Glomerular endothelial cell (primary cell): ENCODE results near the gene KIF26A. TPM values are rescaled to one million over a fixed set of nuclear protein-coding genes. Genes with fewer than 3 reads are reported as not detected.

Experiments
- DNase-seq: peaks from one replicate; pipeline ENCODE4 v3.0.0-alpha.2; 2011; ENCODE audit warnings: low read depth, low spot score; ENCODE audit errors: extremely low read depth
- total RNA-seq: library from RNA; depleted of rRNA; stranded (reverse); fragments of >200 nt; gene quantifications from 2 replicates; pipeline ENCODE4 v1.2.3, GENCODE V29; 2015

The KIF26A gene
- total RNA-seq, 1 donor from 2014 or later, result 19.8 TPM

DNA sequence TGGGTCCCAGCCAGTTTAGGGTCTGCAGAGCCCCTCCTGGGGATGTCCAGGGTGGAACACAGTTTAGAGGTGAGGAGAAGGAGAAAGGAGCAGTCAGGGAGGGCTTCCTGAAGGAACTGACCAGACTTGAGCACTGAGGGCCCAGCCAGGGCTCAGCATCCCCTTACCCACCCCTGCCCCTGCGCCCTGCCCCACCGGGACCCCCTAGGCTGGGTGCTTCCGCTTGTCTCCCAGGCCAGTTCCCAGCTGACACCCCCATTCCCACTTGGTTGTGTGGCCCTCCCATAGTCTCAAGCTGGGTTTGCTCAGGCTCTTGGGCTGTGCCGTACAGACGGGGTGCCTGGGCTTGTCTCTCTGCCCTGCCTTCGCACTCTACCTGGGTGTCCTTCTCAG, 26.3 kb upstream of the KIF26A start:
- DNase-seq, result no peak

DNA sequence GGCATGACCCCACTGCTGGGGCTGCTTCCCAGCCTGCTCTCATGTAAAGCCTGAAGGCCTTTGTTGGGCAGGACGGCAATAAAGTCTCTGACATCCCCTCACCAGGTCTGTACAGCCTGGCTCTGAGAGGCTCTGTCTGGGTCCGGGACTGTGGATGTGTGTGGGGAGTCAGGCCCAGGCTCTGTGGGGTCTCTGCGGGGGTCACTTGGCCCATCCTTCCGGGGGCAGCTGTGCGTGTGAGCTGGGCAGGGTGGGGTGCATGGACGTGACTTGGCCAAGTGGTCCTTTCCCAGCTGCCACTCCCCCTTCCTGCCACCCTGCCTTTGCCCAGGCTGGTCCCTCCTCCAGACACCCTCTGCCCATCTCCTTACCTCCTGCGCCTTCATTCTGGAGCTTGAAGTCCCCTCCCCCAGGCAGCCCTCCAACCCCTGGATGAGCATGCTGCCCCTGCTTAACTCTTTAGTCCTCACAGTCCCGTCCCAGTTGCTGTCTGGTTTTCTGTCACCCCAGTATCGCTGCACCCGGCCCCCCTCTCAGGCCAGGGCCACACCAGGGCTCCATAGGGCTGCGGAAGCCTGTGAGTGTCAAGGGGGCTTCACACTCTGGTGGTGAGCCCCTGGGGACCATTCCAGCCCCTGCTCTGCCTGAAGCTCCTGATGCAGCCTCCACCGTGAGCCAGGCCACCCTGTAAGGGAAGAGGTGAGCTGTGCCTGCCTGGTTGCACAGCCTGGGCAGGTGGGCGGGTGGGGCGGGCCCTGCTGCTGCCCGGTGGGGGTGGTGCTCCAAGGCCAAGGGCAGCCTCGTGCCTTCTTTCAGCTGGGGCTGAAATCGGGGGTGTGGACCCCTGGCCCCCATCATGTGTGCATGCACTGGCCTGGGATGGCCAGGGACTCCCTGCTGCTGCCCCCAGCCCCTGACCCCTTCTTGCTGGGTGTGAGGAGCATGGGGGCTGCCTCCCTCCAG, 25.5 kb upstream of the KIF26A start:
- no peak for DNase-seq

DNA sequence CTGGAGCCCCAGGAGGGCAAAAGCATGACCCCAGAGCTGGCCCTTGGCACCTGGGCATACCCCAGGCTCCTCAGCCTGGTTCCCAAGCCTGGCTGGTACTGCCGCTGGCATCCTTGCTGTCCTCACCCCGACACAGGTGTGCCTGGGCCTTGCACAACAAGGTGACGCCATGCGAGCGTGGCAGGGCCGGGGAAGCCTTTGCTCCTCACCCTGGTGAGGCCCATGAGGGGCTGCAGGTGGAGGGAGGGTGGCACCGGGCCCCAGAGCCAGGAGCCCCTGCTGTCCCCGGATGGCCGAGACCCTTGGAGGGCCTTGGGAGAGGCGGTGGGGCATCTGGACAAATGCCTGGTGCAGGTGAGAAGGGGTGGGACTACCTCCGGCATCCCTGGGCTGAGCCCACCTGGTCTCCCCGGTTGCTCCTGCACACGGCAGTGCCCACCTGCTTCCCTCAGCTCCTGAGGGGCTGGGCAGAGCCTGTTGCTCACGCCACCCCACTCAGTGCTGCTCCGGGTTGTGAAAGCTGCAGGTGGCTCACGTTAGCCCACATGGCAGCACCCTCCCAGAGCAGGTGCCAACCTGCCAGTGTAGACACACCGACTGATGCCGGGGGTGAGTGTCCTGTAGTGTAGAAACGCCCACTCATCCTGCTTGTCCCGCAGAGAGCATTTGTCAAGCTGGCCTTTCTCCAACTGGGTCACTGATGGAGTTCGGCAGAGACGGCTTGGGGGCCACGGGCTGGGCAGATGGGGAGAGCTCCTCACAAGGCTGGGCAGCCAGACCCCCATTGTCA, 24.6 kb upstream of the KIF26A start:
- DNase-seq, result no peak

DNA sequence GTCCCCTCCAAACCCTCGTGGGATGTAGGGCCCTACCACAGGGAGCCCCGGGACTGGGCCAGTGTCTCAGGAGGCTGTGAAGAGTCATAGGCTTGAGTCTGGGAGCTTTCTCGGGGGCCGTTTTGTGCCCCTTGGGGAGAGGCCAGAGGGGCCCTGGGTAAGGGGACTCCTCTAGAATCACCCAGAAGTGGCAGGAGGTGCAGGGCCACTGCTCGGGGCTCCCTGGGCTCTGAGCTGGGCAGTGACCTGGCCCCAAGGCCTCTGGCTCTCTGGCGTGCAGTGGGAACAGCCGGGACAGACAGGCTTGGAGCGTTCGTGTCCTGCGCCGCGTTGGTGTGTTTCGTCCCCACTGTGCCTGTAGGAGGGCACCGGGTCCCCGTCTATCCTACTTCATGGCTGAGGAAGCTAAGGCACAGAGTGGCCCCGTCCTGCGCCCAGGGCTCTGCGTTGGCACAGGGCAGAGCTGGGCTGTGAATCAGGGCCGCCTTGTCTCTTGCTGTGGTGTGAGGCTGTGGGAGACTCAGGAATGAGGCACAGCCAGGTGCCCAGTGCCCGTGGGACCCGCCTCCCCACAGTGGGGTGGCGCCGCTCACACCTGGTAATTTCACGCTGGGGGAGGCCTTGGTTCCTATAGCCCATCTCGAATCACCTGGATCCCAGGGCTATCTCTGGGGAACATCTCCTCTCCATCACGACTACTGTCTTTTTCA, 23.8 kb upstream of the KIF26A start:
- DNase-seq, result no peak

DNA sequence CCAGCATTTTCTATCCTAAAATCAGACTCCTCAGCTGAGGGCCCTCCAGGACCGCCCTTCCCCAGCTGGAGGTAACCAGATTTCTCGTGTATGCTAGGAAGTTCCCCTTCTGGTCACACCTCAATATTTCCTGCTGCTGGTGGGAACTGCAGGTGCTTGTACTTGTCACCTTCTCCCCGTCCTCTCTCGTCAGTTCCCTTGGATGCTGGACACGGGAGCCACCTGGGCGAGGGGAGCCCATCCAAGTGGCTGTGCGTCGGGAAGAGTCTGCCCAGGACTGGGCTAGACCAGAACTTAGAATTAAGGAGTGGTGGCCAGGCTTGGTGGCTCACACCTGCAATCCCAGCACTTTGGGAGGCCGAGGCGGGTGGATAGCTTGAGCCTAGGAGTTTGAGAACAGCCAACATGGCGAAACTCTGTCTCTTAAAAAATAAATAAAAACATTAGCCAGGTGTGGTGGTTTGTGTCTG, 23.2 kb upstream of the KIF26A start:
- DNase-seq, result no peak

DNA sequence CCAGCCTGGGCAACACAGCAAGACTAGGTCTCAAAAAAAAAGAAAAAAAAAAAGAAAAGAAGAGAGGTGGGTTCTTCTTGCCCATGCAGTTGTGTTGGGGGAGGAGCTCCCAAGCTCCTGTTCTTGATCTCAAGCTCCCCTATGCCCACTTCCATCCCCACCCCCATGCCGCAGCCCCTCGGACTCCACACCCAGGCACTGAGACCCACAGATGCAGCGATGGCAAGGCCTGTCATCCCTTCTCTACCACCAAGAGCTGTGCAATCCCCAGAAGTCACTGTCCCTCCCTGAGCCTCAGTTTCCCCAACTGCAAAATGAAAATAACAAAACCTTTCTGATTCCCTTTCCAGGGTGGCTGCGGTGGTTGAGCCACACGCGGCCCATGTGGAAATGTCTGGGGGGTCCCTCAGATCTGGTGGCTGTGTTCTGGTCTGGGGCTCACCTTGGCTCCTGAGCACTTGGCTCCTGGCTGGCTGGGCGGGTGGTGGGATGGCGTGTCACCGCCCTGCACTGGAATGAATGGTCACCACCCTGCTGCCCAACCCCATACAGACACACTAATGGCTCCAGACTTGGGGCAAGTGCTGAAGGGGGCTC, 22.6 kb upstream of the KIF26A start:
- no peak for DNase-seq

DNA sequence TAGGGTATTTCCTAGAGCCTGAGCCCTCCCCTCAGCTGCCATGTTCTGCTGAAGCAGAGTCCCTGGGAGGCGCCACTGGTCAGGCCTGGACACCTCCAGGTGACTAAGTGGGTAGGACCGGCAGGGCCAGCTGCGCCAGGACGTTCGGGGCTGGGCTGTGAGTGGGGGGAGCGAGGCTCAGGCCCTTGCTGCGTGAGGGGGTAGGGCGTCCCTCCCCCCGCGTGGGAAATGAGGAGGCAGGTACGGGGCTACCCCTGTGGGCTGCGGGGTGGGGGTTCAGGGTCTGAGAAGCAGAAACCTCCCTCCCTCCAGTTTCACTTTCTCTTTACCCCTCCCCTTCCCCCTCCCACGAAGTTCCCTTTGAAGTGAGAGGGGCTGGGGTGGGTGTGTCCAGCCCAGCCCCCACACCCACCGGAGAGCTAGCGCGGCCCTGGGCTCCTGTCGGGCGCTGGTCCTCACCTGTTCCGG, 22.1 kb upstream of the KIF26A start:
- no peak for DNase-seq

DNA sequence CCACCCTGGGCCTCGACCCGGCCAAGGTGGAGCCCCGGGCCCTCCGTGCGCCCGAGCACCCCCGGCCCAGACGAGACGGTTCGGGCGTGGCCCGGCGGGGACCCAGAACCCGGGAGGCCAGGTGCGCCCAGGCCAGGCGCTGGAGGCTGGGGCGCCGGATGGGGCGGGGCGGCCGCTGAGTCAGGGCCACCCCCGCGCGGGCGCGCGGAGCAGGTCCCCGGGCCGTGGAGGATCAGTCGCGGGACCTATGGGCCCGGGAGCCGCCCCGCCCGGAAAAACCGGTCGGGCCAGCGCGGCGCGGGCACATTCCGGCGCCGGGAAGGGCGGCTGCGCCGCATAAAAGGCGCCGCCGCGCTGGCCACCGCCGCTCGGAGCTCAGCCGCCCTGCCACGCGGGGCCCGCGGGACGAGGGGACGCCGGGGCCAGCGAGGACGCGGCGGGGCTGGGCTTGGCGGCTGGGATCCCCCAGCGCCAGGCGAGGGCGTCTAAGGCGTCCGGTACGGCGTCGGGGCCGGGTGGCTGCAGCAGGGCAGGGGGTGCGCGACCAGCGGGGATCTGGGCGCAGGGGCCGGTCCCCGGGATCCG, 21.5 kb upstream of the KIF26A start:
- no peak for DNase-seq

DNA sequence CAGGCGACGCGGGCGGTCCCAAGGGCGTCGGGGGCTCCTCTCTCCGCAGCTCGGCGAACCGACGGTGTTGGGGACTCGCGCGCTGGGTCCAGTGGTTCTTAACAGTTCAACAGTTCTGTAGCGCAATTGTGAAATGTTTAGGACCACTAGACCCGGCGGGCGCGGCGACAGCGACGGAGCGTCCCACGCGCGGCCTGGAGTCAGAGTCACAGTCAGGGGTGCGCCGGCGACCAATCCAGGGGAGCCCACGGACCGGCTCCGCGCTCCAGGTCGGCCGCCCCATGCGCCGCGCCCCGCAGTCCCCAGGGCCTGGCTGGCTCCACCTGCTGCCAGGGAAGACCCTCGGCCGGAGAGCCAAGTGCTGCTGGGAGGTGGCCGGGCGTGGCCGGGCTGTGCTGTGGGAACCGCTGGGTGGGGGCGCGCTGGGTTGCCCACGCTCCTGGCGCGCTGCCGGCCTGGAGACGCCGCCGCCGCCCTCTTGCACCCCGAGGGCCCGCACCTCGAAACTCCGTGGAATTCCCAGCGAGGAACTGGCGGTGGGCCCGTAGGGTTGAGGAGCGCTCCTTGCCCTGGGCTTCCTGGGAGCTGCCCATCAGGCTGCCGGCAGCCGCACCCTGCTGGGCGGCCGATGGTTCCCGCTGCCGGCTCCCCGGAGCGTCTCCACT, 20.9 kb upstream of the KIF26A start:
- no peak for DNase-seq

DNA sequence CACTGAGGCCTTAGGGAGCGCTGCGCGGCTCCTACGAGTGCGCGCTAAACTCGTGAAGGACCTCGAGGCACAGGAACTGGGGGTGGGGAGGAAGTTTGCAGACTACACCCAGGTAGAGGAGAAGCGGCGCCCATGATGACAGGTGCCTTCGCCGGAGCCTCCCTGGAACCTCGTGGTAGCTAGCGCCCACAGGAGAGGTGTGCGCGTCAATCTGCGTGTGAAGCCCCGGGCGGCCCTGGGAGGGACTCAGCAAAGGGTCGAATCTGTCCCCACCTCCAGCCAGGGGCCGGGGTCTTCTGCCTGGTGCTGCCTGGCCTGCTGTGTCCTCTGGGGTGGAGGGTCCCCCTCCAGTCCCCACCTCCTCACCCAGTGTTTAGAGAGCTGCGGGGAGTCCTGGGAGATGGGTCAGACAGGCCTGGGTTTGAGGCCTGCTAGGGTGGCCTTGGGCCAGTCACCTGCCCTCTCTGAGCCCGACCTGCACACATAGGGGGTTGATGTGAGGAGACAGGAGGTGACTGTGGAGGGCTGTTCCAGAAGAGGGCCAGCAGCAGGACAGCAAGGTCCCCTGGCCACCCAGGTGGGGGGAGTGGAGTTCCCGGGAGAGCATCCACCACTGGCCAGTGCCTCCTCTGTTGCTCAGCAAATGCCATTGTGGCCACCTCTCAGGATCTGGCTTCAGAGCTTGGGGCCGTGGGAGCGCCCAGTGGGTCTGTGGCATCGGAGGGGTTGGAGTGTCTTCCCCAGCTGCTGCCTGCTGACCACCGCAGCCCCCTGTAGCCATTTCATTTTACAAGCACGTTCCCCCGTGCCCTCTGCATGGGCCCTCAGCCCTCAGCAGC, 20.2 kb upstream of the KIF26A start:
- no peak for DNase-seq

DNA sequence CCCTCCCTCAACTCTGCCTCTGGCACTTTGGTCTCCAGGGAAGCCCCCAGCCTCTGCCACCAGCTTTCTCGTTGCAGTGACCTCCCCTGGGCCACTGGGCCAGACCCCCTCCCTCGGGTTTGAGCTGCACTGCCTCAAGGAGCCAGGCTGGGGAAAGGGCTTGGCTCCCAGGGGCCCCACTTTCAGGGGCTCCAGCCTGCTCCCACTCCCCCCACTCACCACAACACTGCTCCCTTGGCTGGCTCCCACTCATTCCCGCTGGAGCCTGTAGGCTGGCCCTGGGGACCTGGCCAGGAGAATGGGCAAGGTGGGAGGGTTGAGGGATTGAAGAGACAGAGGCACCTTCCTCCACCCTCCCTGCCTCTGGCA, 19.3 kb upstream of the KIF26A start:
- no peak for DNase-seq

DNA sequence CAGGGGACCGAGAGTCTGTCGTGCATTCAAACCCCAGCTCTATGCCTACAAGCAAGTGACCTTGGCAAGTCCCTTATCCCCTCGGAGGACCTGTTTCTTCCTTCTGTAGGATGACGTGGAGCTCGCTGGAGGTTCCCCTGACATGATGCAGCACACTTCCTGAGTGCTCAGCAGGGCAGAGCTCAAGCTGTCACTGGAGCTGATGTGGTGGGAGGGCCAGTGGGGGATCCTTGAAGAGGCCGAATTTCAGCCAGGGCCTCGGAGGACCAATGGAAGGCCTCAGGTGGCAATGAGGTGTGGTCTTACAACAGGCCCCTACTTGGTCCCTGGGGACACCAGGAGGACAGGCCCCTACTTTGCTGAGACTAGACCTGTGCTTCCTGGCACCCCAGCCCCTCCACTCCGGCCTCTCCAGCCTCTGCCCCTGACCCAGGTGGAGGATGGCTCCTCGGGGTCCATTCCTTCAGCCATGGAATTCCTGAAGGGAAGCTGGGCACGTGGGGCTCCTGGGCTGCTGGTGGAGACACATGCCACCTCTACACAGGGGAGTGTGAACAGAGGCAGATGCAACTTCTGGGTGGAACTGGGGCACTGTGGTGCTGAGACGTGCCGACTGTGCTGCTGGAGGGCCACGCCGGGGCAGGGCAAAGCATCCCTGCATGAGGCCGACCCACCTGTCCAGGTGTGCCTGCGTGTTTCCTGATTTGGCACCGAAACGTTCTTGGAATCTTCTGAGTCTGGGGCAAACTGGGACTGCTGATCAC, 18.7 kb upstream of the KIF26A start:
- DNase-seq, result no peak

DNA sequence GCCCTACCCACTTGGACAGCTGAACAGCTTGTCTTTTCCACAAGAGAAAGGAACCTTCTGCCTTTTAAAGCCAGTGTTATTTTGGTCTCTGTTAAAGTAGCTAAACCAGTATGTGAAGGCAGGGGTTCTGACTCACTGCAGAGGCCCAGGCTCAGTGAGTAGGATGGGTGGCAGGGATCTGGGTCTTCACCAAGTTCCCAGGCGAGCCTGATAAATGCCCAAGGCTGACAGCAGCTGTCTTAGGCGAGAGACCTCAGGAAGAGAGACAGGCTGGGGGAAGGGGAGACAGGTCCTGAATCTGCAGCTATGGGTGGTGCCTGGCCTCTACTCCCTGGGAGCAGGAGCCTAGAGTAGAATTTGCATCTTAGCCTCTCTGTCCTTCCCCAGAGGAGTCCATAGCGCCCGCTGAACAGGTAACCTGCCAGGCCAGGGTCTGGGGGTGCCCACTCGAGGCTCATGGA, 18.1 kb upstream of the KIF26A start:
- no peak for DNase-seq

DNA sequence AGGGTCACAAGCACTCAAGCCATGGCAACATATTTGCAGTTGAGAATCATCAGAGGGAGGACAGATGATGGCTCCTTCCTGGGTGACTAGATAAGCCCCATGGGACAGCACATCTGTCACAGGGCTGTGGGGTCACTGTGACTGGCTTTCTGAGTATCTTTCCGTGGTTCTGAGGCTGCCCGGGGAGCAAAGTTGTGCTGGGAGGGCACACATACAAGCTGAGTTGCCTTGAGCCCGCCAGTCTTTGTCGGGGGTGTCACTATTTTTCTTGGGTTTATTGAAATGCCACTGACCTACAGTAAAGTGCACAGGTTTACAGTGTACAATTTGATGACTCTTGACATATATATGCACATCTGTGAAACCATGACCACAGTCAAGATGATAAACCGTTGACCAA, 17.2 kb upstream of the KIF26A start:
- no peak for DNase-seq

DNA sequence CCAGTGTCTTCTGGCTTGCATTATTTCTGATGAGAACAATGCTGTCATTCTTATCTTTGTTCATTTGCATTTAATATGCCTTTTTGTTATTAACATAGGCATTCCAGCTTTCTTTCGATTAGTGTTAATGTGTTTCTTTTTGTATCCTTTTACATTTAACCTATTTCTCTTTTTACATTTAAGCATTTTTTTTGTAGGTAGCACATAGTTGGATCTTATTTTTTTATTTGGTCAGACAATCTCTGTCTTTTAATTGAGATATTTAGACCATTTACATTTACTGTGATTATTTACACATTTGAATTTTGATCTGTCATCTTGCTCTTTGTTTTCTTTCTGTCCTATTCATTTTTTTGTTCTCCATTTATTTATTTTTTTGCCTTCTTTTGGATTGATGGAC, 14.5 kb upstream of the KIF26A start:
- no peak for DNase-seq

DNA sequence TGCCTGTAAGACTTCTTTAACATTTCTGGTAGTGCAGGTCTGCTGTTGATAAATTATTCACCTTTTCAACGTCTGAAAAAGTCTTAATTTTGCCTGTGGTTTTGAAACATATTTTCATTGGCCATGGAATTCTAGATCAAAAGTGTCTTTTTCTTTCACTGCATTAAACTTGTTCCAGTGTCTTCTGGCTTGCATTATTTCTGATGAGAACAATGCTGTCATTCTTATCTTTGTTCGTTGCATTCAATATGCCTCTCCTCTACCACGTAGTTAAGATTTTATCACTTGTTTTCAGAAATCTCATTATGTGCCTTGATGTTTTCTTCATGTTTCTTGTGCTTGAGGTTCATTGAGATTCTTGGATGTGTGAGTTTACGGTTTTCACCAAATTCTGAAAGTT, 13.4 kb upstream of the KIF26A start:
- no peak for DNase-seq

DNA sequence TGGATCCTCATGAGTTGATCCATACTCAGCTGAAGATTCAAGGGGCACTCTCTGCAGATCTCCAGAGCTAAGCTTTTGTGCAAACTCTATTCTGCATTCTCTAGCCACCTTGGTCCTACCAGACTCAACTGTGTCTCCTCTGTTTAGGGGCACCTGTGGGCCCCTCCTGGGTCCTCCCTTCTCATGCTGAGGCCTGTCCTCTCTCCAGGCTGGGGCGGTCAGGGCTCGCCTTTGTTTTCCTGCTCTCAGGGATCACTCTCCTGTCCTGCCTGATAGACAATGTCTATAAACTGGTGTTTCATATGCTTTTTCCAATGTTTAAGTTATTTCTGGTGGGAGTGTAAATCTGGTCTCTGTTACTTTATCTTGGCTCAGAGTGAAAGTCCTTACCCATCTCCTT, 11.6 kb upstream of the KIF26A start:
- no peak for DNase-seq

DNA sequence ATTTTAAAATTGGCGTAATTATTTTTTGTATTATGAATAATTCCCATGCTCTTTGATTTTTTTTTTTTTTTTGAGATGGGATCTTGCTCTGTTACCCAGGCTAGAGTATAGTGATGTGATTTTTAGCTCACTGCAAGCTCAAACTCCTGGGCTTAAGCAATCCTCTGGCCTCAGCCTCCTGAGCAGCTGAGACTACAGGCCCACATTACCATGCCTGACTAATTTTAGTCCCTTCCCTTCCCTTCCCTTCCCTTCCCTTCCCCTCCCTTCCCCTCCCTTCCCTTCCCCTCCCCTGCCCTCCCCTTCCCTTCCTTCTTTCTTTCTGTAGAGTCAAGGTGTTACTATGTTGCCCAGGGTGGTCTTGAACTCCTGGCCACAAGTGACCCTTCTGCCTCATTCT, 9.4 kb upstream of the KIF26A start:
- no peak for DNase-seq
